KMS-11 (cell line): ENCODE data around the gene GLIS1.

ENCODE experiments used
- H2AFZ ChIP-seq: fragments of 200-600 bp; sonication (generic); 2 replicates; pipeline ENCODE4 v1.6.1; 2016; ENCODE audit warnings: antibody characterized with exemption, mixed run types, low read depth
- H3K27ac ChIP-seq: fragments of 200-600 bp; sonication (generic); 2 replicates; pipeline ENCODE4 v1.6.1; 2016; ENCODE audit warnings: mild to moderate bottlenecking, mixed run types
- H3K27me3 ChIP-seq: fragments of 200-600 bp; sonication (generic); 2 replicates; pipeline ENCODE4 v1.6.1; 2017; ENCODE audit warnings: mild to moderate bottlenecking, low read depth, mixed run types, moderate library complexity; ENCODE audit not compliant: insufficient read depth
- H3K36me3 ChIP-seq: fragments of 200-600 bp; sonication (generic); 2 replicates; pipeline ENCODE4 v1.6.1; 2017; ENCODE audit warnings: mild to moderate bottlenecking, mixed run types; ENCODE audit not compliant: insufficient read depth
- H3K4me1 ChIP-seq: fragments of 200-600 bp; sonication (generic); 2 replicates; pipeline ENCODE4 v1.6.1; 2016; ENCODE audit warnings: mild to moderate bottlenecking, low read depth, mixed run types; ENCODE audit not compliant: poor library complexity, severe bottlenecking
- H3K4me2 ChIP-seq: fragments of 200-600 bp; sonication (generic); 2 replicates; pipeline ENCODE4 v1.7.0; 2016; ENCODE audit warnings: mild to moderate bottlenecking, mixed run types
- H3K4me3 ChIP-seq: fragments of 200-600 bp; sonication (generic); IDR thresholded peaks from 2 replicates; pipeline ENCODE4 v1.6.1; 2017; ENCODE audit warnings: low read depth, low read length, mixed read lengths; ENCODE audit not compliant: insufficient read depth
- H3K79me2 ChIP-seq: fragments of 200-600 bp; sonication (generic); 2 replicates; pipeline ENCODE4 v1.6.1; 2016; ENCODE audit warnings: low read depth, mixed run types; ENCODE audit not compliant: insufficient read depth
- H3K9ac ChIP-seq: fragments of 200-600 bp; sonication (generic); 2 replicates; pipeline ENCODE4 v1.6.1; 2016; ENCODE audit warnings: mild to moderate bottlenecking, mixed run types
- H4K20me1 ChIP-seq: fragments of 200-600 bp; sonication (generic); 2 replicates; pipeline ENCODE4 v1.6.1; 2016; ENCODE audit warnings: mild to moderate bottlenecking, mixed run types; ENCODE audit not compliant: insufficient read depth
- TF ChIP-seq, protein P1 (sequence below): fragments of 200-600 bp; sonication (generic); conservative IDR thresholded peaks from 2 replicates; pipeline ENCODE4 v1.6.1; 2017; ENCODE audit warnings: low read depth, mild to moderate bottlenecking, antibody characterized with exemption, low read length, moderate library complexity, mixed read lengths

The GLIS1 gene

DNA sequence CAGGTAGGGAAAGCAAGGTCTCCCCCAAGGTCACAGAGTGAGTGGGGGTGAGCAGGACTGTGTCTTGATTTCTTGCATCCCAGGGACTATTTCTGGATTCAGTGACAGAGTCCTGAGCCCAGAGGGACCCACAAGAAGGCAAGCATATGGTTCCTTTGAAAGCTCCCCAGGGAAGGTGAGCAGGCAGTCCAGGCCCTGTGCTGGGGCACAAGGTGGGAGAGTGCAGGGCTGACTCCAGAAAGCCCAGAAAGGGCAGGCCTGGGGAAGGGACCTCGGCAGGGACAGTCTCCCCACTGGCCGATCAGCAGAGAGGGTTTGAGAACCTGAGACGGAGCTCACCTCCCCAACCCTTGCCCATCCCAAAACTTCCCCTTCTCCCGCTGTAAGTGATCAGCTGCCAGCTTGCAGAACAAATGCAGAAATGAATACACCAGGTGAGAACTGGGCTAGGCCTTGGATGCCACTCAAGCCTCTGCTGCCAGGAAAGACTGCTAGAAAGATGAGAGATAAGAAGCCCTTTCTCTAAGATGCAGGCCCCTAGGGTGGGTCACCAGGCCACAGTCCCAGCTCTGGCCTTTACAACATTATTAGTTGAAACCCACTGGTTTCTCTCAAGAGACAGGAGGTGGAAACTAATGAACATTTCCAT lies 121.0 kb downstream of the GLIS1 start:
- Histone ChIP-seq H4K20me1 (no peaks in the 10 kb centered on the region), H3K27me3 (no peaks in the 10 kb centered on the region), H2AFZ (no peak overlapping the region), H3K4me2 (no peak overlapping the region), H3K4me1 (no peaks in the 10 kb centered on the region), H3K4me3 (no peak overlapping the region), H3K9ac (no peak overlapping the region), H3K36me3 (no peaks in the 10 kb centered on the region), H3K27ac (no peak overlapping the region), H3K79me2 (no peaks in the 10 kb centered on the region)
- TF ChIP-seq, protein P1, sequence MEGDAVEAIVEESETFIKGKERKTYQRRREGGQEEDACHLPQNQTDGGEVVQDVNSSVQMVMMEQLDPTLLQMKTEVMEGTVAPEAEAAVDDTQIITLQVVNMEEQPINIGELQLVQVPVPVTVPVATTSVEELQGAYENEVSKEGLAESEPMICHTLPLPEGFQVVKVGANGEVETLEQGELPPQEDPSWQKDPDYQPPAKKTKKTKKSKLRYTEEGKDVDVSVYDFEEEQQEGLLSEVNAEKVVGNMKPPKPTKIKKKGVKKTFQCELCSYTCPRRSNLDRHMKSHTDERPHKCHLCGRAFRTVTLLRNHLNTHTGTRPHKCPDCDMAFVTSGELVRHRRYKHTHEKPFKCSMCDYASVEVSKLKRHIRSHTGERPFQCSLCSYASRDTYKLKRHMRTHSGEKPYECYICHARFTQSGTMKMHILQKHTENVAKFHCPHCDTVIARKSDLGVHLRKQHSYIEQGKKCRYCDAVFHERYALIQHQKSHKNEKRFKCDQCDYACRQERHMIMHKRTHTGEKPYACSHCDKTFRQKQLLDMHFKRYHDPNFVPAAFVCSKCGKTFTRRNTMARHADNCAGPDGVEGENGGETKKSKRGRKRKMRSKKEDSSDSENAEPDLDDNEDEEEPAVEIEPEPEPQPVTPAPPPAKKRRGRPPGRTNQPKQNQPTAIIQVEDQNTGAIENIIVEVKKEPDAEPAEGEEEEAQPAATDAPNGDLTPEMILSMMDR, result no peak

DNA sequence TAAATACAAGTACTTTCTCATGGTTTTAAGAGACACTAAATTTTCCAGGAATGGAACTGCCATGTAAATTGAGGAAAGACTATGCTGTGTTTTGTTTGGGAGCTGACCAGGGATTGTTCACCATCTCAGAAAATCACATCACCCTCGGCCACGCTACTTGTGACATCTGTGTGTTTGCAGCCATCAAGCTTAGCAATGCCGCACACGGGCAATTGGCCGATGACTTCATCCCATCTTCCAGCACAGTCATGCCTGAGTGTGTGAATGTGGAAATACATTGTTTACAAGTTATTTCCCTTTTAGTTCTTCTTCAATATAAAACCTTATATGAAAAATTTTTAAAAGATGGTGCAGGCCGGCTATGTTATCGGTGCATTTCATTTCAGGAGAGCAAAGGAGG lies 121.6 kb downstream of the GLIS1 start:
- Histone ChIP-seq H3K4me3 (no peak overlapping the region), H3K36me3 (no peaks in the 10 kb centered on the region), H4K20me1 (no peaks in the 10 kb centered on the region), H3K27me3 (no peaks in the 10 kb centered on the region), H2AFZ (no peak overlapping the region), H3K79me2 (no peaks in the 10 kb centered on the region), H3K4me1 (no peaks in the 10 kb centered on the region), H3K9ac (no peak overlapping the region), H3K27ac (no peak overlapping the region), H3K4me2 (no peak overlapping the region)
- TF ChIP-seq, protein P1, result no peak

DNA sequence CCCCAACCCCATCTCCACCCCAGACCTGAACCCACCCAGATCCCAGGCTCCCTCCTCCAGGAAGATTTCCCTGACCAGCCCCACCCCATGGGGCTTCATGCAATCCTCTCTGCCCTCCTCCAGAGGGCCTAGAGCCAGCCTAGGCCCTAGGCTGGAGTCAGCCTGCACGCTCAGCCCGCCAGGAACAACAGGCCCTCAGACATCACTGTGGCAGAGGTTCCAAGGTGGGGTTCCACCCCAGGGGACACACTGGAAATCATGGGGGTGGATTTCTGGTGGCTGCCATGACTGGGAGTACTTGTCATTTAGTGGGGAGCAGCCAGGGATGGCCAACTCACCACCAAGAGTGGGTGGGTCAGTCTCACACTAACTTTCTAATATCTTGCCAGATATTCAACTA lies 122.0 kb downstream of the GLIS1 start:
- H3K27ac ChIP-seq, result no peak overlapping the region
- H3K27me3 ChIP-seq, result no peaks in the 10 kb centered on the region
- H4K20me1 ChIP-seq, result no peaks in the 10 kb centered on the region
- H3K4me3 ChIP-seq, result no peak overlapping the region
- H2AFZ ChIP-seq, result no peak overlapping the region
- H3K4me2 ChIP-seq, result no peak overlapping the region
- H3K36me3 ChIP-seq, result no peaks in the 10 kb centered on the region
- no peaks in the 10 kb centered on the region for H3K4me1 ChIP-seq
- no peaks in the 10 kb centered on the region for H3K79me2 ChIP-seq
- H3K9ac ChIP-seq, result no peak overlapping the region
- TF ChIP-seq, protein P1, result no peak

DNA sequence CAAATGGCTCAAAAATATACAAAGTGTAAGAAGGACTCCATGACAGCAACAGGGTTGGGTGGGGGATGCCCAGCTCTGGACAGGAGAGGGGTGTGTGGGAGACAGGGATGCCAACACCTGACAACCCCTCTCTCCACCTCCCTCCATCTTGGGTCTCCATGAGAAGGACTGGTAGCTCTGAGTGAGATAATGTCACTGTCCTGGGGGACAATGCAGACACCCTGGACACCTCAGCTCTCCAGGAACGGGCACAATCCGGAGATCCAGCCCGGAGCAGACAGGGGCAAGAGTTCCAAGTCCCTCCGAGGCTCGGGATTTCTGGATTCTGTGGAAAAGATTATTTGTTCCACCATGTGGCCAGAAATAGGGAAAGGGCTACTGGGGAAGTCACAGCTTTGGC lies 122.5 kb downstream of the GLIS1 start:
- no peak overlapping the region for H3K27ac ChIP-seq
- H3K27me3 ChIP-seq, result no peaks in the 10 kb centered on the region
- H3K4me3 ChIP-seq, result no peak overlapping the region
- no peaks in the 10 kb centered on the region for H3K4me1 ChIP-seq
- no peaks in the 10 kb centered on the region for H4K20me1 ChIP-seq
- H3K4me2 ChIP-seq, result no peak overlapping the region
- TF ChIP-seq, protein P1, result no peak
- H3K9ac ChIP-seq, result no peak overlapping the region
- no peak overlapping the region for H2AFZ ChIP-seq
- H3K79me2 ChIP-seq, result no peaks in the 10 kb centered on the region
- no peaks in the 10 kb centered on the region for H3K36me3 ChIP-seq
